B cell (primary cell): ENCODE measurements around the gene NR3C2. TPM values are rescaled to one million over a fixed set of nuclear protein-coding genes. Genes with fewer than 3 reads are reported as not detected.

Experiments
- ATAC-seq: fragments of 200-7000 bp; cut with Tn5 transposase; one replicate; pipeline ENCODE4 v1.10.0; 2021; ENCODE audit warnings: low read depth, mild to moderate bottlenecking, moderate number of reproducible peaks, moderate library complexity
- CTCF ChIA-PET: fragments of 350-600 bp; sonication (Branson Sonifier 250); formaldehyde crosslinking; loops from one replicate; lab custom pipeline; 2021; ENCODE audit warnings: antibody characterized with exemption, inconsistent platforms; lab: Charles Lee
- POLR2A ChIA-PET: fragments of 350-600 bp; sonication (Branson Sonifier 250); formaldehyde crosslinking; loops from one replicate; lab custom pipeline; 2021; ENCODE audit warnings: antibody characterized with exemption; lab: Charles Lee
- DNase-seq: peaks from one replicate; pipeline ENCODE4 v3.0.0; 2013
- H2AFZ ChIP-seq: 2 replicates; pipeline ENCODE4 v1.6.1; 2012; ENCODE audit warnings: mild to moderate bottlenecking, low read depth, low read length; ENCODE audit not compliant: insufficient read depth, poor library complexity, severe bottlenecking
- H3K27ac ChIP-seq, 2 donors: 1 replicate in 1 of 2; 2 replicates in 1 of 2; pipeline ENCODE4 v1.5.1; 2012 to 2013; ENCODE audit warnings: low read length in 2 of 2, mild to moderate bottlenecking in 2 of 2, moderate library complexity in 1 of 2
- H3K27me3 ChIP-seq, 4 experiments: fragments of 200-600 bp in 1 of 4; sonication (generic) in 1 of 4; replicated peaks in 1 of 4; 1 replicate in 2 of 4; 2 replicates in 2 of 4; pipeline versions ENCODE4 v1.6.1 to v1.7.0; 2013 to 2016; ENCODE audit warnings: low read length in 3 of 4, mild to moderate bottlenecking in 2 of 4, mixed read lengths in 1 of 4, moderate library complexity in 1 of 4; ENCODE audit not compliant: insufficient read depth in 4 of 4, control insufficient read depth in 3 of 4; ENCODE audit errors: control extremely low read depth in 1 of 4
- H3K36me3 ChIP-seq, 2 experiments: replicated peaks in 1 of 2; 1 replicate in 1 of 2; 2 replicates in 1 of 2; pipeline versions ENCODE4 v1.6.1 to v1.7.1; 2013; ENCODE audit warnings: low read length in 1 of 2; ENCODE audit not compliant: insufficient read depth in 2 of 2, control insufficient read depth in 1 of 2; ENCODE audit errors: control extremely low read depth in 1 of 2, extremely low read depth in 1 of 2
- H3K4me1 ChIP-seq, 2 donors: fragments of 200-600 bp in 1 of 2; sonication (generic) in 1 of 2; 1 replicate in 1 of 2; 2 replicates in 1 of 2; pipeline versions ENCODE4 v1.5.1 to v1.6.1; 2013 to 2017; ENCODE audit warnings: low read length in 2 of 2; ENCODE audit not compliant: control insufficient read depth in 2 of 2, insufficient read depth in 2 of 2
- H3K4me2 ChIP-seq: replicated peaks from 2 replicates; pipeline ENCODE3; 2012; ENCODE audit warnings: mild to moderate bottlenecking, low read depth, low read length; ENCODE audit not compliant: poor library complexity, severe bottlenecking
- H3K4me3 ChIP-seq, 5 experiments: fragments of 200-600 bp in 1 of 5; sonication (generic) in 1 of 5; 1 replicate in 3 of 5; 2 replicates in 2 of 5; pipeline versions ENCODE4 v1.5.1 to v1.7.0; 2011 to 2016; ENCODE audit warnings: low read length in 4 of 5, mild to moderate bottlenecking in 4 of 5, low read depth in 2 of 5, control low read depth in 1 of 5, moderate library complexity in 1 of 5; ENCODE audit not compliant: insufficient read depth in 1 of 5; ENCODE audit errors: control extremely low read depth in 1 of 5, extremely low read depth in 1 of 5
- H3K79me2 ChIP-seq: fragments of 200-600 bp; sonication (generic); one replicate; pipeline ENCODE4 v1.6.0; 2016; ENCODE audit warnings: low read length; ENCODE audit not compliant: control insufficient read depth, insufficient read depth
- H3K9ac ChIP-seq: fragments of 200-600 bp; sonication (generic); 2 replicates; pipeline ENCODE4 v1.6.1; 2017; ENCODE audit warnings: mild to moderate bottlenecking, low read length, moderate library complexity
- H3K9me3 ChIP-seq, 3 donors: one replicate each; pipeline versions ENCODE4 v1.6.1 to v1.7.1; 2013; ENCODE audit warnings: low read length in 2 of 3; ENCODE audit not compliant: control insufficient read depth in 2 of 3, insufficient read depth in 1 of 3; ENCODE audit errors: control extremely low read depth in 1 of 3
- H4K20me1 ChIP-seq: 2 replicates; pipeline ENCODE4 v1.6.0; 2012; ENCODE audit warnings: mild to moderate bottlenecking, low read length; ENCODE audit not compliant: insufficient read depth, control insufficient read depth, poor library complexity, severe bottlenecking
- H3K27ac Mint-ChIP-seq: one replicate; pipeline ENCODE4 v1.8.0; 2021; ENCODE audit warnings: mixed read lengths
- H3K27me3 Mint-ChIP-seq: one replicate; pipeline ENCODE4 v1.8.0; 2021; ENCODE audit warnings: mixed read lengths
- H3K4me1 Mint-ChIP-seq: one replicate; pipeline ENCODE4 v1.8.0; 2021; ENCODE audit warnings: mixed read lengths
- H3K4me3 Mint-ChIP-seq: one replicate; pipeline ENCODE4 v1.8.0; 2021; ENCODE audit warnings: mixed read lengths
- H3K9me3 Mint-ChIP-seq: one replicate; pipeline ENCODE4 v1.8.0; 2022; ENCODE audit warnings: mixed read lengths; ENCODE audit not compliant: insufficient read depth
- CTCF ChIP-seq: fragments of 200-600 bp; IDR thresholded peaks from one replicate; pipeline ENCODE4 v1.8.0; 2022; ENCODE audit warnings: antibody characterized with exemption, mild to moderate bottlenecking
- EZH2 ChIP-seq: IDR thresholded peaks from 2 replicates; pipeline ENCODE4 v1.6.1; 2012; ENCODE audit warnings: borderline replicate concordance, low read depth, mild to moderate bottlenecking, moderate library complexity, low read length; ENCODE audit not compliant: insufficient read depth, poor library complexity, severe bottlenecking
- WGBS: methylation state at CpG from one replicate; pipeline ENCODE4 v1.1.5; 2013; ENCODE audit warnings: missing lambda C conversion rate; ENCODE audit not compliant: insufficient coverage; 5-methylcytosine and 5-hydroxymethylcytosine counted together
- intact Hi-C: fragments of 100-400 bp; cut with micrococcal nuclease; formaldehyde crosslinking; loops from one replicate; pipeline ENCODE4 v1.10.0; 2022
- polyA plus RNA-seq: library from polyadenylated mRNA; depleted of rRNA; stranded (reverse); fragments of >200 nt; gene quantifications from 2 replicates; pipeline ENCODE4 v1.2.3, GENCODE V29; 2012
- total RNA-seq, 2 donors: library from RNA; stranded (reverse); fragments of 120-200 nt in 1 of 2; gene quantifications; 1 replicate in 1 of 2; 2 replicates in 1 of 2; pipeline versions ENCODE4 v1.2.3 to v1.2.4, GENCODE V29; 2013 to 2022

Gene NR3C2
- total and polyA plus RNA-seq, 2 donors (not counting 1 experiment from before 2014, with no cell fraction given), result 6.7 to 19.3 TPM

GRCh38 chr4:148079961-148080360 is 362.3 kb downstream of the NR3C2 start:
- no peaks in the 10 kb centered on the region for H3K27me3 Mint-ChIP-seq
- TF ChIP-seq EZH2 (no peak), CTCF (no peak)

GRCh38 chr4:148078061-148078460 is 364.2 kb downstream of the NR3C2 start:
- Mint-ChIP-seq H3K4me1 (no peaks in the 10 kb centered on the region), H3K9me3 (peaks cover 14% of the 10 kb centered on the region), H3K27me3 (no peaks in the 10 kb centered on the region), H3K4me3 (no peak overlapping the region), H3K27ac (no peak overlapping the region)
- ATAC-seq, result no peak
- no peak for DNase-seq
- TF ChIP-seq EZH2 (no peak), CTCF (no peak)
- Histone ChIP-seq H3K4me2 (no peak overlapping the region), H3K27ac (no peak overlapping the region), H3K4me1 (no peaks in the 10 kb centered on the region), H3K9ac (no peak overlapping the region), H3K27me3 (no peaks in the 10 kb centered on the region), H3K36me3 (no peaks in the 10 kb centered on the region), H3K4me3 (no peak overlapping the region), H3K79me2 (no peaks in the 10 kb centered on the region), H2AFZ (no peak overlapping the region), H4K20me1 (no peaks in the 10 kb centered on the region), H3K9me3 (peaks cover 0 to 37% (median 20%) of the 10 kb centered on the region in 3 donors)
- WGBS, result no CpG with 5 or more reads among the region's 2 CpGs
- ChIA-PET CTCF (no interaction called here), POLR2A (no interaction called here)
- intact Hi-C loops, result no loop called here

More at GRCh38 chr4:148079961-148080360, 362.3 kb downstream of the NR3C2 start:
- intact Hi-C loops, result no loop called here
- no peak overlapping the region for H3K4me3 Mint-ChIP-seq
- POLR2A ChIA-PET, result no interaction called here
- no peaks in the 10 kb centered on the region for H3K27me3 ChIP-seq
- no peaks in the 10 kb centered on the region for H3K36me3 ChIP-seq
- H2AFZ ChIP-seq, result no peak overlapping the region
- peaks cover 6% of the 10 kb centered on the region for H3K9me3 Mint-ChIP-seq
- no peak overlapping the region for H3K9ac ChIP-seq
- DNase-seq (no peak), ATAC-seq (no peak)
- H3K4me3 ChIP-seq, result no peak overlapping the region
- no peaks in the 10 kb centered on the region for H3K79me2 ChIP-seq
- no peaks in the 10 kb centered on the region for H4K20me1 ChIP-seq
- H3K4me1 ChIP-seq, result no peaks in the 10 kb centered on the region
- no peak overlapping the region for H3K4me2 ChIP-seq
- H3K27ac ChIP-seq, result no peak overlapping the region
- H3K4me1 Mint-ChIP-seq, result no peaks in the 10 kb centered on the region
- H3K9me3 ChIP-seq, result peaks cover 0 to 18% (median 6%) of the 10 kb centered on the region in 3 donors
- H3K27ac Mint-ChIP-seq, result no peak overlapping the region
- CTCF ChIA-PET, result no interaction called here
- 100% methylated on average over 2 of the region's 7 CpGs for WGBS
